HFFc6 (cell line): Measurements from ENCODE around the gene ANAPC2. TPM values are rescaled to one million over a fixed set of nuclear protein-coding genes. Genes with fewer than 3 reads are reported as not detected.

Experiments used
- DNase-seq: peaks from one replicate; pipeline ENCODE4 v3.0.0-alpha.2; 2018
- H3K27ac Mint-ChIP-seq: 2 replicates; pipeline ENCODE4 v1.8.0; 2020; ENCODE audit warnings: mild to moderate bottlenecking, mixed read lengths
- H3K27me3 Mint-ChIP-seq: 2 replicates; pipeline ENCODE4 v1.8.0; 2021; ENCODE audit warnings: mild to moderate bottlenecking, moderate library complexity, mixed read lengths; ENCODE audit not compliant: insufficient read depth
- H3K36me3 Mint-ChIP-seq: 2 replicates; pipeline ENCODE4 v1.8.0; 2021; ENCODE audit warnings: low read depth, mixed read lengths
- H3K4me1 Mint-ChIP-seq: 2 replicates; pipeline ENCODE4 v1.8.0; 2020; ENCODE audit warnings: low read depth, mixed read lengths
- H3K4me3 Mint-ChIP-seq: 2 replicates; pipeline ENCODE4 v1.8.0; 2020; ENCODE audit warnings: mild to moderate bottlenecking, moderate library complexity, mixed read lengths
- H3K9me3 Mint-ChIP-seq: 2 replicates; pipeline ENCODE4 v1.8.0; 2020; ENCODE audit warnings: mild to moderate bottlenecking, mixed read lengths
- CTCF ChIP-seq: fragments of 200-600 bp; sonication (generic); IDR thresholded peaks from 2 replicates; pipeline ENCODE4 v1.5.0; 2021; ENCODE audit warnings: antibody characterized with exemption, mild to moderate bottlenecking
- total RNA-seq, 6 experiments: library from RNA; stranded (reverse); fragmentation: NEBNext Ultra II Directional; extraction: Animal tissue kit (Norgen Biotek cat#: 25700); gene quantifications; 2 replicates in 1 of 6; 3 replicates in 5 of 6; pipeline ENCODE4 v1.2.3, GENCODE V29; 2021

Gene ANAPC2
- total RNA-seq, 6 experiments from 2014 or later, result 34.8 to 41.5 (median 37.4) TPM

GRCh38 chr9:137171149-137171900 is 17.0 kb downstream of the ANAPC2 start:
- Mint-ChIP-seq H3K4me1 (no peaks in the 10 kb centered on the region), H3K9me3 (no peaks in the 10 kb centered on the region), H3K27ac (no peak overlapping the region), H3K27me3 (peaks cover 12% of the 10 kb centered on the region), H3K4me3 (no peak overlapping the region), H3K36me3 (no peaks in the 10 kb centered on the region)
- no peak for TF ChIP-seq CTCF
- DNase-seq, result no peak

GRCh38 chr9:137170486-137171148 is 17.7 kb downstream of the ANAPC2 start:
- no peak overlapping the region for H3K27ac Mint-ChIP-seq
- no peaks in the 10 kb centered on the region for H3K9me3 Mint-ChIP-seq
- peaks cover 12% of the 10 kb centered on the region for H3K27me3 Mint-ChIP-seq
- H3K36me3 Mint-ChIP-seq, result no peaks in the 10 kb centered on the region
- no peak for TF ChIP-seq CTCF
- H3K4me1 Mint-ChIP-seq, result no peaks in the 10 kb centered on the region
- no peak for DNase-seq
- no peak overlapping the region for H3K4me3 Mint-ChIP-seq

- no peak for DNase-seq
- no peak for TF ChIP-seq CTCF
- Mint-ChIP-seq H3K9me3 (no peaks in the 10 kb centered on the region), H3K4me3 (no peak within 1 kb of the TSS), H3K36me3 (no peaks in the 10 kb centered on the region), H3K27ac (no peak within 1 kb of the TSS), H3K27me3 (peaks cover 15% of the 10 kb centered on the region), H3K4me1 (no peaks in the 10 kb centered on the region)
These were observed 18.4 kb downstream of the ANAPC2 start, which contains the start of gene LRRC26 for GRCh38 chr9:137169896-137170358. Gene LRRC26, minus strand, starts transcription at chr9:137170051. Its CDS starts 108 bp downstream, at chr9:137169943.

- Mint-ChIP-seq H3K36me3 (no peaks in the 10 kb centered on the region), H3K27me3 (peaks cover 15% of the 10 kb centered on the region), H3K9me3 (no peaks in the 10 kb centered on the region), H3K27ac (no peak overlapping the region), H3K4me1 (no peaks in the 10 kb centered on the region), H3K4me3 (no peak overlapping the region)
- no peak for DNase-seq
- no peak for TF ChIP-seq CTCF
These were observed 19.2 kb downstream of the ANAPC2 start for GRCh38 chr9:137168904-137169856.

- H3K4me3 Mint-ChIP-seq, result no peak overlapping the region
- no peaks in the 10 kb centered on the region for H3K36me3 Mint-ChIP-seq
- no peak overlapping the region for H3K27ac Mint-ChIP-seq
- TF ChIP-seq CTCF, result no peak
- H3K4me1 Mint-ChIP-seq, result no peaks in the 10 kb centered on the region
- DNase-seq, result no peak
- no peaks in the 10 kb centered on the region for H3K9me3 Mint-ChIP-seq
- H3K27me3 Mint-ChIP-seq, result peaks cover 15% of the 10 kb centered on the region
These were observed 19.8 kb downstream of the ANAPC2 start for GRCh38 chr9:137168573-137168903.
